DMS53 treated with DMSO at 0.1 percent for 48 hours (cell line): ENCODE results near the gene NAV3.
A peak's percentile ranks its signal among the peaks of the same experiment; 100 is the strongest.

Experiments
- DNase-seq: peaks from one replicate; lab custom pipeline; 2025; ENCODE audit not compliant: unreplicated experiment; lab: John Stamatoyannopoulos, UW

NAV3 gene

GRCh38 chr12:77830583-77831351, at the start of gene NAV3:
Gene NAV3 (plus strand): TSS chr12:77830894. CDS start chr12:77831462, 568 bp downstream.
- DNase-seq = no peak

GRCh38 chr12:77782034-77782433, 48.7 kb upstream of the NAV3 start:
- no peak for DNase-seq

- DNase-seq = no peak
Measured at GRCh38 chr12:77782766-77783165, 47.9 kb upstream of the NAV3 start.

GRCh38 chr12:77785211-77785610, 45.5 kb upstream of the NAV3 start:
- no peak for DNase-seq

GRCh38 chr12:77786675-77787074, 44.0 kb upstream of the NAV3 start:
- DNase-seq = no peak

GRCh38 chr12:77788231-77789168, 42.2 kb upstream of the NAV3 start:
- no peak for DNase-seq

GRCh38 chr12:77795699-77796098, 35.0 kb upstream of the NAV3 start:
- DNase-seq = no peak

GRCh38 chr12:77796775-77797174, 33.9 kb upstream of the NAV3 start:
- peak; percentile 42 for DNase-seq

GRCh38 chr12:77800501-77800900, 30.2 kb upstream of the NAV3 start:
- DNase-seq = no peak

- DNase-seq = no peak
Measured at GRCh38 chr12:77808534-77808933, 22.2 kb upstream of the NAV3 start.

GRCh38 chr12:77813558-77813957, 17.1 kb upstream of the NAV3 start:
- DNase-seq = no peak

GRCh38 chr12:77814386-77814785, 16.3 kb upstream of the NAV3 start:
- no peak for DNase-seq

- no peak for DNase-seq
Measured at GRCh38 chr12:77816196-77816595, 14.5 kb upstream of the NAV3 start.

- no peak for DNase-seq
Measured at GRCh38 chr12:77817276-77817675, 13.4 kb upstream of the NAV3 start.

GRCh38 chr12:77818351-77818750, 12.3 kb upstream of the NAV3 start:
- DNase-seq = no peak

- no peak for DNase-seq
Measured at GRCh38 chr12:77821699-77822203, 8.9 kb upstream of the NAV3 start.

GRCh38 chr12:77833329-77833728, 2.6 kb downstream of the NAV3 start:
- DNase-seq = no peak

GRCh38 chr12:77834618-77835017, 3.9 kb downstream of the NAV3 start:
- no peak for DNase-seq

- no peak for DNase-seq
Measured at GRCh38 chr12:77835969-77836368, 5.3 kb downstream of the NAV3 start.

- no peak for DNase-seq
Measured at GRCh38 chr12:77837876-77838291, 7.2 kb downstream of the NAV3 start.

GRCh38 chr12:77841521-77841920, 10.8 kb downstream of the NAV3 start:
- no peak for DNase-seq

GRCh38 chr12:77842430-77842829, 11.7 kb downstream of the NAV3 start:
- no peak for DNase-seq
